Measurements from ENCODE around the gene SOCS7. TPM values are rescaled to one million over a fixed set of nuclear protein-coding genes. Genes with fewer than 3 reads are reported as not detected.
A peak's percentile ranks its signal among the peaks of the same experiment; 100 is the strongest.

Gene SOCS7
- total and polyA plus RNA-seq, 2 donors (not counting 1 experiment from before 2014, with no cell fraction given): 4.8 to 9.4 TPM

- Histone ChIP-seq H3K27me3 (ENCODE audit: control insufficient read depth, insufficient read depth, low read length) (peaks cover 32% of the 10 kb centered on the region), H3K4me1 (ENCODE audit: control insufficient read depth, extremely low read depth, insufficient read depth, low read length) (no peaks in the 10 kb centered on the region), H3K79me2 (ENCODE audit: control insufficient read depth, insufficient read depth, low read length) (no peaks in the 10 kb centered on the region), H3K4me2 (ENCODE audit: extremely low read depth, insufficient read depth, low read length) (no peak overlapping the region), H4K20me1 (ENCODE audit: control insufficient read depth, extremely low read depth, insufficient read depth, low read length) (no peaks in the 10 kb centered on the region), H3K4me3 (replicated peaks in 1 of 4; ENCODE audit: control extremely low read depth in 1 of 4, insufficient read depth in 1 of 4, low read depth in 3 of 4, low read length in 4 of 4) (no peak overlapping the region), H2AFZ (ENCODE audit: low read length) (no peak overlapping the region), H3K36me3 (ENCODE audit: control insufficient read depth, insufficient read depth, low read length) (no peaks in the 10 kb centered on the region), H3K27ac (ENCODE audit: insufficient read depth, low read length) (no peak overlapping the region), H3K9me3 (ENCODE audit: control insufficient read depth, insufficient read depth, low read depth, low read length) (no peaks in the 10 kb centered on the region), H3K9ac (ENCODE audit: insufficient read depth, low read length) (no peak overlapping the region)
- DNase-seq (ENCODE audit: low read depth in 2 of 2): peak in 1 of 2 donors; percentile 13
- TF ChIP-seq EZH2 (IDR thresholded peaks at IDR 0.05; ENCODE audit: low read length, missing control alignments) (no peak), CTCF (conservative IDR thresholded peaks at IDR 0.05 in 1 of 2, IDR thresholded peaks at IDR 0.05 in 1 of 2; ENCODE audit: low read depth in 1 of 2, low read length in 2 of 2) (no peak)
Measured at GRCh38 chr17:38339891-38340290, 11.8 kb upstream of the SOCS7 start.

- no peak for DNase-seq (ENCODE audit: low read depth in 2 of 2)
- no peaks in the 10 kb centered on the region for H3K79me2 ChIP-seq (ENCODE audit: control insufficient read depth, insufficient read depth, low read length)
- TF ChIP-seq CTCF (conservative IDR thresholded peaks at IDR 0.05 in 1 of 2, IDR thresholded peaks at IDR 0.05 in 1 of 2; ENCODE audit: low read depth in 1 of 2, low read length in 2 of 2): no peak
- TF ChIP-seq EZH2 (IDR thresholded peaks at IDR 0.05; ENCODE audit: low read length, missing control alignments): no peak
- H3K27me3 ChIP-seq (ENCODE audit: control insufficient read depth, insufficient read depth, low read length): peaks cover 29% of the 10 kb centered on the region
- H3K4me1 ChIP-seq (ENCODE audit: control insufficient read depth, extremely low read depth, insufficient read depth, low read length): no peaks in the 10 kb centered on the region
- no peak overlapping the region for H3K27ac ChIP-seq (ENCODE audit: insufficient read depth, low read length)
- H3K4me3 ChIP-seq (replicated peaks in 1 of 4; ENCODE audit: control extremely low read depth in 1 of 4, insufficient read depth in 1 of 4, low read depth in 3 of 4, low read length in 4 of 4): no peak overlapping the region
- H4K20me1 ChIP-seq (ENCODE audit: control insufficient read depth, extremely low read depth, insufficient read depth, low read length): no peaks in the 10 kb centered on the region
- no peak overlapping the region for H3K4me2 ChIP-seq (ENCODE audit: extremely low read depth, insufficient read depth, low read length)
- H3K36me3 ChIP-seq (ENCODE audit: control insufficient read depth, insufficient read depth, low read length): no peaks in the 10 kb centered on the region
- no peaks in the 10 kb centered on the region for H3K9me3 ChIP-seq (ENCODE audit: control insufficient read depth, insufficient read depth, low read depth, low read length)
- no peak overlapping the region for H2AFZ ChIP-seq (ENCODE audit: low read length)
- H3K9ac ChIP-seq (ENCODE audit: insufficient read depth, low read length): no peak overlapping the region
Measured at GRCh38 chr17:38341035-38341721, 10.5 kb upstream of the SOCS7 start.

GRCh38 chr17:38342886-38343607 lies 8.6 kb upstream of the SOCS7 start:
- peaks cover 15% of the 10 kb centered on the region for H3K27me3 ChIP-seq (ENCODE audit: control insufficient read depth, insufficient read depth, low read length)
- H3K4me2 ChIP-seq (ENCODE audit: extremely low read depth, insufficient read depth, low read length): no peak overlapping the region
- H3K79me2 ChIP-seq (ENCODE audit: control insufficient read depth, insufficient read depth, low read length): no peaks in the 10 kb centered on the region
- TF ChIP-seq EZH2 (IDR thresholded peaks at IDR 0.05; ENCODE audit: low read length, missing control alignments) (no peak), CTCF (conservative IDR thresholded peaks at IDR 0.05 in 1 of 2, IDR thresholded peaks at IDR 0.05 in 1 of 2; ENCODE audit: low read depth in 1 of 2, low read length in 2 of 2) (no peak)
- no peaks in the 10 kb centered on the region for H3K4me1 ChIP-seq (ENCODE audit: control insufficient read depth, extremely low read depth, insufficient read depth, low read length)
- no peak overlapping the region for H3K4me3 ChIP-seq (replicated peaks in 1 of 4; ENCODE audit: control extremely low read depth in 1 of 4, insufficient read depth in 1 of 4, low read depth in 3 of 4, low read length in 4 of 4)
- H3K9ac ChIP-seq (ENCODE audit: insufficient read depth, low read length): no peak overlapping the region
- no peak overlapping the region for H3K27ac ChIP-seq (ENCODE audit: insufficient read depth, low read length)
- H2AFZ ChIP-seq (ENCODE audit: low read length): no peak overlapping the region
- no peaks in the 10 kb centered on the region for H3K36me3 ChIP-seq (ENCODE audit: control insufficient read depth, insufficient read depth, low read length)
- H3K9me3 ChIP-seq (ENCODE audit: control insufficient read depth, insufficient read depth, low read depth, low read length): no peaks in the 10 kb centered on the region
- no peak for DNase-seq (ENCODE audit: low read depth in 2 of 2)
- no peaks in the 10 kb centered on the region for H4K20me1 ChIP-seq (ENCODE audit: control insufficient read depth, extremely low read depth, insufficient read depth, low read length)
